ENCODE measurements around the gene TRPV3.

DNA sequence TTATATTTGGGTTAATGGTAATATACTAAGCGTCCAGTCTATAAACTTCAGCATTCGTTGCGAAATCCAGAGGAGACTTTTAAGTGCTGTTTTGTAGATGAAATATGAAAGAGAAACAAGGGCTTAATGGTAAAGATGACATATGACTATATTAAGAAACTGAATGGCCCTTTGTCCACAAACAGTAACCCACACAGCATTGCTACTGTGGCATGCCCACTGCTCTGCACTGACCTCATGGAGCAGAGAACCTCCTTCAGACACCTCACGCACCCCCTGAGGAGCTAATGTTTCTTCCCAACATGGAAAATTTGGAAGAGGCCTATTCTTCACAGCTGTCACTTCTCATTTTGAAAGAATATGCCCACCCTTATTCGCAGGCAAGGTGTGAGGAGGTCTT lies 55.1 kb downstream of the TRPV3 start:
- TF ChIP-seq, protein P1, sequence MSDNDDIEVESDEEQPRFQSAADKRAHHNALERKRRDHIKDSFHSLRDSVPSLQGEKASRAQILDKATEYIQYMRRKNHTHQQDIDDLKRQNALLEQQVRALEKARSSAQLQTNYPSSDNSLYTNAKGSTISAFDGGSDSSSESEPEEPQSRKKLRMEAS (CRISPR knock-in tag; IDR thresholded peaks at IDR 0.05) = no peak
- TF ChIP-seq CREB1 (CRISPR knock-in tag; IDR thresholded peaks at IDR 0.05) = no peak
